Fibroblast of skin of right biceps (primary cell): ENCODE data around the gene MACROD1.
"Not testable (repeated sequence)": the region's sequence is repeated elsewhere in the genome, so short reads cannot be mapped to it uniquely, and the experiment has no call there.

Source experiments
- DNase-seq: peaks from one replicate; pipeline ENCODE4 v3.0.0-alpha.2; 2013

MACROD1 gene

GRCh38 chr11:63991558-63991957 is 174.4 kb downstream of the MACROD1 start:
- no peak for DNase-seq

- DNase-seq = no peak
These were observed 178.9 kb downstream of the MACROD1 start for GRCh38 chr11:63986932-63987513.

- DNase-seq = peak; percentile 87
These were observed 179.6 kb downstream of the MACROD1 start, which contains the start of gene OTUB1 for GRCh38 chr11:63986156-63986931. Gene OTUB1 (plus strand): TSS chr11:63986438. CDS start chr11:63986457, 19 bp downstream.

GRCh38 chr11:63985812-63986155 is 180.1 kb downstream of the MACROD1 start:
- peak; percentile 20 for DNase-seq

- DNase-seq = no peak
These were observed 186.5 kb downstream of the MACROD1 start for GRCh38 chr11:63979426-63979825.

GRCh38 chr11:63978551-63979239 is 187.2 kb downstream of the MACROD1 start:
- DNase-seq = no peak

GRCh38 chr11:63974259-63975143 is 191.4 kb downstream of the MACROD1 start, which contains the start of gene COX8A:
Gene COX8A (plus strand): TSS chr11:63974620. CDS start chr11:63974681, 61 bp downstream.
- DNase-seq = peak; percentile 100

GRCh38 chr11:63973912-63974258 is 192.0 kb downstream of the MACROD1 start:
- not testable (repeated sequence) for DNase-seq

- DNase-seq = no peak
These were observed 195.0 kb downstream of the MACROD1 start for GRCh38 chr11:63970902-63971301.

- no peak for DNase-seq
These were observed 196.5 kb downstream of the MACROD1 start for GRCh38 chr11:63969461-63969860.

GRCh38 chr11:63966444-63966843 is 199.5 kb downstream of the MACROD1 start:
- no peak for DNase-seq

GRCh38 chr11:63963895-63964294 is 202.0 kb downstream of the MACROD1 start:
- DNase-seq = not testable (repeated sequence)

- DNase-seq = peak; percentile 25
These were observed 204.1 kb downstream of the MACROD1 start for GRCh38 chr11:63961608-63962412.

- no peak for DNase-seq
These were observed 207.9 kb downstream of the MACROD1 start for GRCh38 chr11:63958008-63958407.

- DNase-seq = no peak
These were observed 213.3 kb downstream of the MACROD1 start for GRCh38 chr11:63952570-63952969.

GRCh38 chr11:63951779-63952536 is 214.0 kb downstream of the MACROD1 start:
- no peak for DNase-seq
